GM12892 (cell line): ENCODE data around the gene ALG2.
A peak's percentile ranks its signal among the peaks of the same experiment; 100 is the strongest.
"Not testable (repeated sequence)": the region's sequence is repeated elsewhere in the genome, so short reads cannot be mapped to it uniquely, and the experiment has no call there.

Experiments
- DNase-seq: peaks from one replicate; pipeline ENCODE4 v3.0.0; 2011; ENCODE audit not compliant: insufficient read length
- FAIRE-seq: peaks from 2 replicates; lab custom pipeline; 2011; peaks lifted over from hg19 to GRCh38; lab: Jason Lieb, UNC
- POLR2A ChIP-seq: IDR thresholded peaks from 2 replicates; pipeline ENCODE4 v1.6.1; 2011; ENCODE audit warnings: low read depth, low read length, control low read depth
- POLR2AphosphoS5 ChIP-seq: IDR thresholded peaks from 2 replicates; pipeline ENCODE4 v1.6.1; 2011; ENCODE audit warnings: low read depth, low read length, control low read depth
- TAF1 ChIP-seq: IDR thresholded peaks from 2 replicates; pipeline ENCODE4 v1.6.1; 2011; ENCODE audit warnings: low read depth, mild to moderate bottlenecking, control low read depth, low read length, borderline replicate concordance

ALG2 gene

DNA sequence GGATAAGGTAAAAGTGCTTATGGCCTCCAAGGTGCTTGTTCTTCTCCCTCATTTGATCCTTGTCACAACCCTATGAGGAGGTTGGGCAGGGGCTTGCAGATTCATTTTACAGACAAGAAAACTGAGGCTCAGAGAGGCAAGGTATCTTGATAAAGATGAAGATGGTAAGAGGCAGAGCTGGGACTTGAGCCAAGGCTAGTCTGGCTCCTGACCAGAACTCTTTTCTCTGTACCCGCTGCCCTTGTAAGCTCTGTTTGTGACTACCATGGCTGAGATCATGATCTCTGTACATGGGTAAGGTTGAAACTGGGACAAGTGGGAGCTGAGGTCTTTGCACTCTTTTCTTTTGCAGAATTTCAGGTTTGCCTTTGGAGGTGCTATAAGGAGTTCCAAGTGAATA, 33.9 kb upstream of the ALG2 start:
- TF ChIP-seq TAF1 (no peak), POLR2A (no peak), POLR2AphosphoS5 (no peak)
- FAIRE-seq (no peak), DNase-seq (no peak)

DNA sequence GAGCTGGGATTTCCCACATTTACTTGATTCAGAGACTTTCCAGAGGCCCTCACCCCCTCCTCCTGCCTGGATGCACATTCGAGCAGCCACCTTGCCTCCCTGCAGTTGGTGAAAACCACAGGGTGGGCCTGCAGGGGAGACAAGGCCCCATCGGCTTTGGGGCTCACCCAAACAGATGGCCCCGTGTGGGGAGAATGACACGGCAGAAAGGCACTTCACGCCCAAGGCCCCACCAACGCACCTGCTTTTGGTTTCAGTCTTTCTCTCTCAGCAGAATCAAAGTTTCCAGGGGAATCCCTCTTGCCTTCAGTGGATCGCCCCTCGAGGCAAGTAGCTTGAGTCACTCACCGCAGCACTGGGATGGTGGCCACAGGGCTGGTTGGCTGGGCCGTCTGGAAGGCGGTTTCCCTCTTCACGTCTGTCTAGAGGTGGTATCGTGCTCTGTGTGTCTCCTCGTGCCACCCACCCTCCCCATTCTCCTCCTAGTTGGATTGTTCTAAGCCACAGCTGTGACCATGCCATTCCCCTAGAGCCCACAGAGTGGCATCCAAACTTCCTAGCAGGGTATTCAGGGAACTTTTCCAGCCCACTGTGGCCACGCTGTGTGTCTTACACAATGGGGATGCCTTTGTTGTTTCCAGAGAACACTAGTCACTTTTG, 32.2 kb upstream of the ALG2 start:
- FAIRE-seq, result peak; percentile 99
- DNase-seq, result peak; percentile 72
- TF ChIP-seq POLR2A, result peak; percentile 50; the same call in 1 of the 2 replicates
- TF ChIP-seq POLR2AphosphoS5, result peak; percentile 59
- no peak for TF ChIP-seq TAF1

GRCh38 chr9:99253134-99253533, 31.4 kb upstream of the ALG2 start:
- FAIRE-seq (no peak), DNase-seq (no peak)
- TF ChIP-seq POLR2A (no peak), POLR2AphosphoS5 (no peak), TAF1 (no peak)

DNA sequence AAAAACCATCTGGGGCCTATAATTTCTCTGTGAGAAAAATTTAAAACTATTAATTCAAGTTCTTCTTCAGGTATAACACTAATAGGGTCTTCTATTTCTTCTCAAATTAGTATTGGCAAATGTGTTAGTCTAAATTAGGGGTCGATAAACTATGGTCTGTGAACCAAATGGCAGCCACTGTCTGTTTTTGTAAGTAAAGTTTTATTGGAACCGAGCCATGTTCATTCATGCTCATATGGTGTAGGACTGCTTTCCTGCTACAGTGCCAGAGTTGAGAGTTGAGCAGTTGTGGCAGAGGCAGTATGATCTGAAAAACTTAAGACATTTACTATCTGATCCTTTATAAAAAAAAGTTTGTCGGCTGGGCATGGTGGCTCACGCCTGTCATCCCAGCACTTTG, 29.4 kb upstream of the ALG2 start:
- no peak for TF ChIP-seq POLR2AphosphoS5
- TF ChIP-seq TAF1, result no peak
- TF ChIP-seq POLR2A, result no peak
- FAIRE-seq, result no peak
- no peak for DNase-seq

- TF ChIP-seq TAF1 (no peak), POLR2A (no peak), POLR2AphosphoS5 (no peak)
- no peak for DNase-seq
- peak; percentile 87 for FAIRE-seq
These were observed 27.9 kb upstream of the ALG2 start for GRCh38 chr9:99249619-99250018.

GRCh38 chr9:99244344-99245260, 22.9 kb upstream of the ALG2 start:
- DNase-seq, result no peak
- FAIRE-seq, result peak; percentile 75
- TF ChIP-seq POLR2AphosphoS5, result no peak
- TF ChIP-seq TAF1, result no peak
- TF ChIP-seq POLR2A, result no peak

- FAIRE-seq (no peak), DNase-seq (no peak)
- TF ChIP-seq POLR2A, result no peak
- no peak for TF ChIP-seq POLR2AphosphoS5
- TF ChIP-seq TAF1, result no peak
These were observed 19.4 kb upstream of the ALG2 start for GRCh38 chr9:99241106-99241505.

DNA sequence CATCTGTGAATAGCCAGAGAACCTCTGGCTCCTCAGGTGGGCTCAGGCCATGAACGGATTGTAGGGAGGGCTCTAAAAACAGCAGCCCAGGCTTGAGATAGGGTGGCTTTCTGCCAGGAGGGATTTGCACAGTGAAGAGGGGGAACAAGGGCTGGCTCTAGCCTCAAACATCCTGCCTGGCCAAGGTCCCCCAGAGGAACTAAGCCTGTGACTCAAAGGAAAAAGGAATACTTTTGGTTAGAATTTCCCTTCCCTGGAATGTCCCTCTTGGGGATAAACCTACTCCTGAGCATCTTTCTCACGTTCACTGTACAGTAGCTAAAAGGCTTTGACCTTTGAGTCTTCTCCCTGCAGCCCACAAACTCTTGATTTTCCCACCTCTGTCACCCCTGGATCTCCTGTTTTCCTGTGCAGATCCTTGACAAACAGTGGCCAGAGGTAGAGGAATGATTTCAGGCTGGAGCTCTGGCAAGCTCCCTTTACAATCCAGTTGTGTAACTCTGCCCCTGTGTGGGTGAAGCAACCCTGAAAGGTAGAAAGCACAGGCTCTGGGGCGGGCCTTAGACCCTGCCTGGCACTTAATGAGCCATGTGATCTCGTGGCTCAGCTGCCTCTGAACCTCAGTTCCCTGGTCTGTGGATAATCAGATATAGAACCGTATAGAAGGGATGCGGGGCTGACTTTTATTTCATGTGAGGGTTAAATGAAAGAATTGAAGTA, 17.8 kb upstream of the ALG2 start:
- FAIRE-seq, result peak; percentile 27
- no peak for TF ChIP-seq POLR2A
- no peak for TF ChIP-seq TAF1
- no peak for TF ChIP-seq POLR2AphosphoS5
- no peak for DNase-seq

DNA sequence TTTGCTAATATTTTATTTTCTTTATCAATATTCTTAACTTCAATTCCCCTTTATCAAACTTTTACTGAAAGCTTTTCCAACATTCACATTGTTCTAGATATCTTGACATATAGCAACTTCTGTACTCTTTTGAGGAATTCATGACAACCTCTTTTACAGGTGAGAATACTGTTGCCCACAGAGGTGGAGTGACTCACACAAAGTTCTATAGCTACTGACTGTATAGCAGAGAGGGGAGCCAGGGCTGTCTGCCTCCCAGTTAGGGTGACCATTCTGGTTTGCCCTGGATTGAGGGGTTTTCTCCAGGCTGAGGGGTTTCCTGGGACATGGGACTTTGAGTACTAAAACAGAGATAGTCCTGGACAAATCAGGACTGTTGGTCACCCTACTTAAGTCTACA, 16.6 kb upstream of the ALG2 start:
- TF ChIP-seq POLR2AphosphoS5 (no peak), TAF1 (no peak), POLR2A (no peak)
- no peak for DNase-seq
- FAIRE-seq, result peak; percentile 50

DNA sequence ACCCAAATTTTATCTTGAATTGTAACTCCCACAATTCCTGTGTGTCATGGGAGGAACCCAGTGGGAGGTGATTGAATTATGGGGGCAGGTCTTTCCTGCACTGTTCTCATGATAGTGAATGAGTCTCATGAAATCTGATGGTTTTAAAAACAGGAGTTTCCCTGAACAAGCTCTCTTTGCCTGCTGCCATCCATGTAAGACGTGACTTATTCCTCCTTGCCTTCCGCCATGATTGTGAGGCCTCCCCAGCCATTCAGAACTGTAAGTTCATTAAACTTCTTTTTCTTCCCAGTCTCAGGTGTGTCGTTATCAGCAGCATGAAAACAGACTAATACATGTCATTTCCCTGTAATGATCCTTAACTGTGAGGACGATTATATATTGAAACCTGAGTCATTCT, 16.1 kb upstream of the ALG2 start:
- not testable (repeated sequence) for FAIRE-seq

GRCh38 chr9:99237356-99237755, 15.6 kb upstream of the ALG2 start:
- DNase-seq, result no peak
- no peak for TF ChIP-seq POLR2A
- no peak for TF ChIP-seq TAF1
- FAIRE-seq, result no peak

More for the DNA sequence above, 16.1 kb upstream of the ALG2 start:
- not testable (repeated sequence) for DNase-seq
